ENCODE data around the gene CTNNAL1. TPM values are rescaled to one million over a fixed set of nuclear protein-coding genes. Genes with fewer than 3 reads are reported as not detected.

The CTNNAL1 gene
- total RNA-seq, 1 donor from 2014 or later = 25.9 TPM

- Mint-ChIP-seq H3K4me1 (ENCODE audit: low read depth) (peaks cover 26% of the 10 kb centered on the region), H3K27me3 (ENCODE audit: low read depth) (no peaks in the 10 kb centered on the region), H3K27ac (ENCODE audit: unreplicated experiment) (no peak overlapping the region), H3K4me3 (ENCODE audit: unreplicated experiment) (no peak overlapping the region), H3K9me3 (ENCODE audit: low read depth) (no peaks in the 10 kb centered on the region), H3K36me3 (ENCODE audit: low read depth) (peaks cover 30% of the 10 kb centered on the region)
- no peak for TF ChIP-seq CTCF (IDR thresholded peaks at IDR 0.05)
- no peak for DNase-seq (ENCODE audit: low spot score)
Measured at GRCh38 chr9:109051733-109052132, 38.4 kb upstream of the CTNNAL1 start.

GRCh38 chr9:109050444-109050843 is 37.1 kb upstream of the CTNNAL1 start:
- no peak for DNase-seq (ENCODE audit: low spot score)
- H3K4me1 Mint-ChIP-seq (ENCODE audit: low read depth) = peaks cover 26% of the 10 kb centered on the region
- H3K36me3 Mint-ChIP-seq (ENCODE audit: low read depth) = peaks cover 25% of the 10 kb centered on the region
- no peak overlapping the region for H3K27ac Mint-ChIP-seq (ENCODE audit: unreplicated experiment)
- H3K9me3 Mint-ChIP-seq (ENCODE audit: low read depth) = no peaks in the 10 kb centered on the region
- H3K27me3 Mint-ChIP-seq (ENCODE audit: low read depth) = no peaks in the 10 kb centered on the region
- TF ChIP-seq CTCF (IDR thresholded peaks at IDR 0.05) = no peak
- no peak overlapping the region for H3K4me3 Mint-ChIP-seq (ENCODE audit: unreplicated experiment)

GRCh38 chr9:109048822-109049221 is 35.5 kb upstream of the CTNNAL1 start:
- Mint-ChIP-seq H3K27me3 (ENCODE audit: low read depth) (no peaks in the 10 kb centered on the region), H3K4me1 (ENCODE audit: low read depth) (peaks cover 23% of the 10 kb centered on the region), H3K36me3 (ENCODE audit: low read depth) (peaks cover 24% of the 10 kb centered on the region), H3K9me3 (ENCODE audit: low read depth) (no peaks in the 10 kb centered on the region), H3K4me3 (ENCODE audit: unreplicated experiment) (no peak overlapping the region), H3K27ac (ENCODE audit: unreplicated experiment) (no peak overlapping the region)
- no peak for TF ChIP-seq CTCF (IDR thresholded peaks at IDR 0.05)
- DNase-seq (ENCODE audit: low spot score) = no peak

GRCh38 chr9:109047259-109047658 is 34.0 kb upstream of the CTNNAL1 start:
- Mint-ChIP-seq H3K4me1 (ENCODE audit: low read depth) (peaks cover 7% of the 10 kb centered on the region), H3K9me3 (ENCODE audit: low read depth) (peaks cover 7% of the 10 kb centered on the region), H3K4me3 (ENCODE audit: unreplicated experiment) (no peak overlapping the region), H3K27ac (ENCODE audit: unreplicated experiment) (no peak overlapping the region), H3K36me3 (ENCODE audit: low read depth) (peaks cover 29% of the 10 kb centered on the region), H3K27me3 (ENCODE audit: low read depth) (no peaks in the 10 kb centered on the region)
- no peak for DNase-seq (ENCODE audit: low spot score)
- no peak for TF ChIP-seq CTCF (IDR thresholded peaks at IDR 0.05)

GRCh38 chr9:109046346-109046745 is 33.0 kb upstream of the CTNNAL1 start:
- peaks cover 29% of the 10 kb centered on the region for H3K36me3 Mint-ChIP-seq (ENCODE audit: low read depth)
- TF ChIP-seq CTCF (IDR thresholded peaks at IDR 0.05) = no peak
- H3K4me1 Mint-ChIP-seq (ENCODE audit: low read depth) = no peaks in the 10 kb centered on the region

More at GRCh38 chr9:109046346-109046745, 33.0 kb upstream of the CTNNAL1 start:
- Mint-ChIP-seq H3K27me3 (ENCODE audit: low read depth) (no peaks in the 10 kb centered on the region), H3K9me3 (ENCODE audit: low read depth) (peaks cover 7% of the 10 kb centered on the region), H3K4me3 (ENCODE audit: unreplicated experiment) (no peak overlapping the region), H3K27ac (ENCODE audit: unreplicated experiment) (no peak overlapping the region)
- DNase-seq (ENCODE audit: low spot score) = no peak

Data from chondrocyte (in vitro differentiated cells).